Measurements from ENCODE around the gene MEIG1.

Gene MEIG1, protein sequence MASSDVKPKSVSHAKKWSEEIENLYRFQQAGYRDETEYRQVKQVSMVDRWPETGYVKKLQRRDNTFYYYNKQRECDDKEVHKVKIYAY

GRCh38 chr10:14959221-14960057, at the start of gene MEIG1:
Gene MEIG1, plus strand, starts transcription at chr10:14959388. Its CDS starts 7,081 bp downstream, at chr10:14966469.
- Histone ChIP-seq H3K4me2 (ENCODE audit: low read depth, low read length, poor library complexity, severe bottlenecking) (peak within 1 kb of the TSS; percentile 85), H3K9me3 (ENCODE audit: insufficient read depth, low read depth, low read length) (no peaks in the 10 kb centered on the region), H3K9ac (ENCODE audit: low read depth, low read length, poor library complexity, severe bottlenecking) (peak within 1 kb of the TSS; percentile 89), H3K79me2 (ENCODE audit: insufficient read depth, low read length) (peaks cover 11% of the 10 kb centered on the region; the same call in 1 of the 2 replicates), H4K20me1 (ENCODE audit: insufficient read depth, low read length, poor library complexity, severe bottlenecking) (no peaks in the 10 kb centered on the region), H3K27me3 (ENCODE audit: insufficient read depth, low read length, poor library complexity, severe bottlenecking) (no peaks in the 10 kb centered on the region), H2AFZ (ENCODE audit: low read length) (peak within 1 kb of the TSS; percentile 95), H3F3A (ENCODE audit: low read depth) (0 out of 2 replicates have a peak, but pooled peaks cover 3% of the 10 kb centered on the region), H3K9me2 (replicated peaks; ENCODE audit: low read depth, low read length) (no peaks in the 10 kb centered on the region), H3K4me3 (ENCODE audit: low read length, poor library complexity, severe bottlenecking) (peak within 1 kb of the TSS; percentile 92), H3K4me1 (ENCODE audit: insufficient read depth, low read length, poor library complexity, severe bottlenecking) (peaks cover 12% of the 10 kb centered on the region), H3K36me3 (ENCODE audit: insufficient read depth, low read length) (no peaks in the 10 kb centered on the region)
- TF ChIP-seq EZH2phosphoT487 (IDR thresholded peaks at IDR 0.05; ENCODE audit: borderline replicate concordance), result no peak
- TF ChIP-seq, protein P1, sequence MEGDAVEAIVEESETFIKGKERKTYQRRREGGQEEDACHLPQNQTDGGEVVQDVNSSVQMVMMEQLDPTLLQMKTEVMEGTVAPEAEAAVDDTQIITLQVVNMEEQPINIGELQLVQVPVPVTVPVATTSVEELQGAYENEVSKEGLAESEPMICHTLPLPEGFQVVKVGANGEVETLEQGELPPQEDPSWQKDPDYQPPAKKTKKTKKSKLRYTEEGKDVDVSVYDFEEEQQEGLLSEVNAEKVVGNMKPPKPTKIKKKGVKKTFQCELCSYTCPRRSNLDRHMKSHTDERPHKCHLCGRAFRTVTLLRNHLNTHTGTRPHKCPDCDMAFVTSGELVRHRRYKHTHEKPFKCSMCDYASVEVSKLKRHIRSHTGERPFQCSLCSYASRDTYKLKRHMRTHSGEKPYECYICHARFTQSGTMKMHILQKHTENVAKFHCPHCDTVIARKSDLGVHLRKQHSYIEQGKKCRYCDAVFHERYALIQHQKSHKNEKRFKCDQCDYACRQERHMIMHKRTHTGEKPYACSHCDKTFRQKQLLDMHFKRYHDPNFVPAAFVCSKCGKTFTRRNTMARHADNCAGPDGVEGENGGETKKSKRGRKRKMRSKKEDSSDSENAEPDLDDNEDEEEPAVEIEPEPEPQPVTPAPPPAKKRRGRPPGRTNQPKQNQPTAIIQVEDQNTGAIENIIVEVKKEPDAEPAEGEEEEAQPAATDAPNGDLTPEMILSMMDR (conservative IDR thresholded peaks at IDR 0.05; ENCODE audit: low read length), result no peak

GRCh38 chr10:14910953-14911352, 48.2 kb upstream of the MEIG1 start:
- Histone ChIP-seq H3K4me2 (ENCODE audit: low read depth, low read length, poor library complexity, severe bottlenecking) (no peak overlapping the region), H4K20me1 (ENCODE audit: insufficient read depth, low read length, poor library complexity, severe bottlenecking) (no peaks in the 10 kb centered on the region), H3K9me2 (replicated peaks; ENCODE audit: low read depth, low read length) (no peaks in the 10 kb centered on the region), H3K4me3 (ENCODE audit: low read length, poor library complexity, severe bottlenecking) (no peak overlapping the region), H3K36me3 (ENCODE audit: insufficient read depth, low read length) (peaks cover 82% of the 10 kb centered on the region), H3K79me2 (ENCODE audit: insufficient read depth, low read length) (no peaks in the 10 kb centered on the region; the same call in none of the 2 replicates), H3F3A (ENCODE audit: low read depth) (no peaks in the 10 kb centered on the region), H3K4me1 (ENCODE audit: insufficient read depth, low read length, poor library complexity, severe bottlenecking) (no peaks in the 10 kb centered on the region), H3K9me3 (ENCODE audit: insufficient read depth, low read depth, low read length) (no peaks in the 10 kb centered on the region), H2AFZ (ENCODE audit: low read length) (no peak overlapping the region), H3K27me3 (ENCODE audit: insufficient read depth, low read length, poor library complexity, severe bottlenecking) (no peaks in the 10 kb centered on the region), H3K9ac (ENCODE audit: low read depth, low read length, poor library complexity, severe bottlenecking) (no peak overlapping the region)
- TF ChIP-seq EZH2phosphoT487 (IDR thresholded peaks at IDR 0.05; ENCODE audit: borderline replicate concordance), result no peak
- TF ChIP-seq, protein P1 (conservative IDR thresholded peaks at IDR 0.05; ENCODE audit: low read length), result no peak

GRCh38 chr10:14911801-14912200, 47.4 kb upstream of the MEIG1 start:
- no peak overlapping the region for H3K4me3 ChIP-seq (ENCODE audit: low read length, poor library complexity, severe bottlenecking)
- TF ChIP-seq, protein P1 (conservative IDR thresholded peaks at IDR 0.05; ENCODE audit: low read length), result no peak
- TF ChIP-seq EZH2phosphoT487 (IDR thresholded peaks at IDR 0.05; ENCODE audit: borderline replicate concordance), result no peak
- H3K27me3 ChIP-seq (ENCODE audit: insufficient read depth, low read length, poor library complexity, severe bottlenecking), result no peaks in the 10 kb centered on the region
- H2AFZ ChIP-seq (ENCODE audit: low read length), result no peak overlapping the region
- H3F3A ChIP-seq (ENCODE audit: low read depth), result no peaks in the 10 kb centered on the region
- no peaks in the 10 kb centered on the region for H4K20me1 ChIP-seq (ENCODE audit: insufficient read depth, low read length, poor library complexity, severe bottlenecking)
- peaks cover 7% of the 10 kb centered on the region; the same call in 1 of the 2 replicates for H3K9me3 ChIP-seq (ENCODE audit: insufficient read depth, low read depth, low read length)
- no peaks in the 10 kb centered on the region for H3K4me1 ChIP-seq (ENCODE audit: insufficient read depth, low read length, poor library complexity, severe bottlenecking)
- H3K36me3 ChIP-seq (ENCODE audit: insufficient read depth, low read length), result peaks cover 82% of the 10 kb centered on the region
- H3K9me2 ChIP-seq (replicated peaks; ENCODE audit: low read depth, low read length), result no peaks in the 10 kb centered on the region
- H3K9ac ChIP-seq (ENCODE audit: low read depth, low read length, poor library complexity, severe bottlenecking), result no peak overlapping the region
- H3K79me2 ChIP-seq (ENCODE audit: insufficient read depth, low read length), result no peaks in the 10 kb centered on the region; the same call in none of the 2 replicates
- H3K4me2 ChIP-seq (ENCODE audit: low read depth, low read length, poor library complexity, severe bottlenecking), result no peak overlapping the region
